ENCODE measurements around the gene MADD.

DNA sequence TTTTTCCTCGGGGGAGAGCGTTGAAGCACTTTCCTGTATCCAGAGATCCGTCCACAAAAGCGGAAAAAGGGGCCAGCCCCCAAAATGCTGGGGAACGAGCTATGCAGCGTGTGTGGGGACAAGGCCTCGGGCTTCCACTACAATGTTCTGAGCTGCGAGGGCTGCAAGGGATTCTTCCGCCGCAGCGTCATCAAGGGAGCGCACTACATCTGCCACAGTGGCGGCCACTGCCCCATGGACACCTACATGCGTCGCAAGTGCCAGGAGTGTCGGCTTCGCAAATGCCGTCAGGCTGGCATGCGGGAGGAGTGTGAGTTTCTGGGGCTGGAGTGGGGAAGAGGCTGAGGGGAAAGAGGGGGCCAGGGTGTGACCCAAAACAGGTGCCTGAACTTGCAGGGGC is 9.6 kb upstream of the MADD start:
- TF ChIP-seq EZH2 (IDR thresholded peaks at IDR 0.05; ENCODE audit: borderline replicate concordance, low read depth, low read length, severe bottlenecking): no peak
- no peak for TF ChIP-seq CTCF (IDR thresholded peaks at IDR 0.05; ENCODE audit: borderline replicate concordance, extremely low read depth, low read length, poor library complexity, severe bottlenecking)

Measured in DND-41 (cell line).